ENCODE data around the gene TLR5.

TLR5 gene

DNA sequence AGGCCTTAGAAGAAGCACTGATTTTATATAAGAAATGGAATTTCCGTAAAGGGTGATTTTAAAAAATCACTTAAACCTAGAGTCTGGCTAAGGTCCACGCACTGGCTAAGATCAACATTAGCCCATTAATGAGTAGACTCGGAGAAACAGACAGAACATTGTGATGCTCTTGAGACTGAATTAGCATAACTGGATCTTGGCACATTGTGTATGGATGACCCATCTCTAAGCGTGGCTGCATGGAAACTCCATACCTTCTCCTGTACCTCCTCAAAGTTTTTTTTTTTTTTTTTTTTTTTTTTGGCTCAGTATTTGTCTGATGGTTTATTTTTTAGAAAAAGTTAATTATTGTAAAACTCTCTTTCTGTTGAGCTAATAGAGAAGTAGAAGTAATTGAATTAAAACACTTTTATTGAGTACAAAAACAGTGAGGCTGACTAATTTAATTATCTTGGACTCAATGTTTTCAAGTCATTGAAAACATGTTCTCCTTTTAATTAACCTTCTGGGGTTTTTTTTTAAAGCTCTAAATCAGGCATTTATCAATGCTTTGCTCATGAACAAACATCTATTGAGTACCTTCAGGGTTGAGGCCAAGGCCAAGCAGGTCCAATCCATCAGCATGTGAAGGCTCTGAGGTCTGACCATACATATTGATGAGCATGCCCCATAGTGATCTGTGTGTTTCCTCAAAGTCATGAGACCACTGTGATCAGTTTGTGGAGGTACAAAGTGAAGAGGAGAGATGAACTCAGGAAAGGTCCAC lies 74.0 kb downstream of the TLR5 start:
- DNase-seq (ENCODE audit: low read depth): no peak

DNA sequence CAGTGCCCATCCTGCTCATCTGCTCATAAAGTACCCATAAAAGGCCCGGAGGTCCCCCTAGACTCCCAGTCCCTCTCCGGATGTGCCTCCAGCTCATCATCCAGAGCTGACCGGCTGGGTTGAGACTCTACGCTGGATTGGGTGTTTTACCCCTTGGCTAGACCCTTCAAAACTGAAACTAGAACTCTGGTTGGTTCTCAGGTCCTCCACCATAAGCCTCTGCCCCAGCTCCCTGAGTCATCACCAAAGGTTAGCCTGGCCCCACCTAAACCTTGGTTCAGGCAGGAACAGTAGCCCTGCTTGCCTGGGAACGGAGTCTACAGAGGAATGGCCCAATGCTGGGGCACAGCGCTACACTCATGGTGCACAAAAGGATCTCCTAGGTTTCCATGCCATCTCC lies 75.1 kb downstream of the TLR5 start:
- DNase-seq (ENCODE audit: low read depth): no peak

DNA sequence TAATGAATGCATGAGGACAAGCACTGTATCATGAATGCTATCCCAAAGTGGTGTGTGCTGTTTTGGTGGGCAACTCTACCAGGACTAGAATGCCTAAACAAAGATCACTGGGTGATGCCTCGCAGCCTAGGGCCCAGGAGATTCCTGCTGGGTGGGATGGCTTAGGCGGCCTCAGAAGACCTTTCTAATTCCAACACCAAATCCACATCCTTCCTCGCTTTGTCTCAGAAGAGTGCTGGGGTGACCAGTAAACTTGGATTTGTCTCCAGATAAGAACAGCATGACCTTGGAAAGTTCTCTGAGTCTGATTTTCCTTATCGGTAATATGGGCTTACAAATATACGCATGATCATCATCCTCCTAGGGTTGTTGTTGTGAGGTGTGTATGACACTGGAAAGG lies 76.6 kb downstream of the TLR5 start:
- no peak for DNase-seq (ENCODE audit: low read depth)

DNA sequence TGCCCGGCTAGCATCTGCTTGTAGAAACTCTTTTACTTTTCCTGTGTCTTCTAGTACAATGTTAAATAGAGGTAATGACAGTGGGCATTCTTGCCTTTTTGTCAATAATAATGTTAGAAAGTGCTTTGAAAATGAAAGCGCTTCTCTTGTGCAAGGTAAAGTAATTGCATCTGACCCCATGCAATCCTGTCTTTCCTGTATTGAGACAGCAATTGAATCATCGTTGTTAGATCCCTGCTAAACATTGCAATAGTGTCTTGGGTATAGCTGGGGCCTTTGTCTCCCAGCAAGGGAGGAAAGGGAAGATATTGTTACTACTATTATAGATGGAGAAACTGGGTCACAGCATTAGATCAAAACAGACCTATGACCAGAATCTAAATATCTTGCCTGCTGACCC lies 80.9 kb downstream of the TLR5 start:
- no peak for DNase-seq (ENCODE audit: low read depth)

DNA sequence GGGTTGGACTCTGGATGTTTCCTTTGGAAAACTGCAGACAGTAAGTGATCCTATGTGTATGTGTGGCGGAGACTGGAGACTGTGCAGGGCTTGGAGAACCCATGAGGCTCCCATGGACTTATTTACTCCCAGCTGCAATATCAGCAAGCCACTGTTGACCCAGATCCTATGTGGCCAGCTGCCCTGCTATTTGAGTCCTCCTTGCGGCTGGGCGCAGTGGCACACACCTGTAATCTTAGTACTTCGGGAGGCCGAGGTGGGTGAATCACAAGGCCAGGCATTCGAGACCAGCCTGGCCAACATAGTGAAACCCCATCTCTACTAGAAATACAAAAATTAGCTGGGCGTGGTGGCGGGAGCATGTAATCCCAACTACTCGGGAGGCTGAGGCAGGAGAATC lies 83.5 kb downstream of the TLR5 start:
- no peak for DNase-seq (ENCODE audit: low read depth)

All from EH (cell line).